Measurements from ENCODE around the gene BATF3. TPM values are rescaled to one million over a fixed set of nuclear protein-coding genes. Genes with fewer than 3 reads are reported as not detected.

Gene BATF3
- total RNA-seq, 1 donor: 0.36 TPM

DNA sequence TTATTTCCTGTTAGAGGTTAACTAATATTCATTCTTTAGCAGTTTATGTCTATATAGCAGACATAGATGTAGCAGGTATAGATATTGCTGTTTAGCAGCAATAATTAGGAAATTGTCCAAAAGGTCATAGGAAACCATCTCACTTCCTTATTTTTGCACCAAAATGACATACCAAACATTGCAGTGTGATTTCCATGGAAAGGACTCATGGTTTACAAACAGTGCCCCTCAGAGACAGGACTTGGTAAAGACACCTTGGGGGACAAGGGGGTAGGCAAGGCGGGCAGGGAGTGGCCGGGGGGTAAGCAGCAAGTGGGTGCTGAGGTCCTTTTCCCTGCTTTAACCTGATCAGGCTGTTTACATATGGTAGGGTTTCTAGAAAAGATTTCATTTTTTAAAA, 30.5 kb downstream of the BATF3 start:
- TF ChIP-seq, protein P1, sequence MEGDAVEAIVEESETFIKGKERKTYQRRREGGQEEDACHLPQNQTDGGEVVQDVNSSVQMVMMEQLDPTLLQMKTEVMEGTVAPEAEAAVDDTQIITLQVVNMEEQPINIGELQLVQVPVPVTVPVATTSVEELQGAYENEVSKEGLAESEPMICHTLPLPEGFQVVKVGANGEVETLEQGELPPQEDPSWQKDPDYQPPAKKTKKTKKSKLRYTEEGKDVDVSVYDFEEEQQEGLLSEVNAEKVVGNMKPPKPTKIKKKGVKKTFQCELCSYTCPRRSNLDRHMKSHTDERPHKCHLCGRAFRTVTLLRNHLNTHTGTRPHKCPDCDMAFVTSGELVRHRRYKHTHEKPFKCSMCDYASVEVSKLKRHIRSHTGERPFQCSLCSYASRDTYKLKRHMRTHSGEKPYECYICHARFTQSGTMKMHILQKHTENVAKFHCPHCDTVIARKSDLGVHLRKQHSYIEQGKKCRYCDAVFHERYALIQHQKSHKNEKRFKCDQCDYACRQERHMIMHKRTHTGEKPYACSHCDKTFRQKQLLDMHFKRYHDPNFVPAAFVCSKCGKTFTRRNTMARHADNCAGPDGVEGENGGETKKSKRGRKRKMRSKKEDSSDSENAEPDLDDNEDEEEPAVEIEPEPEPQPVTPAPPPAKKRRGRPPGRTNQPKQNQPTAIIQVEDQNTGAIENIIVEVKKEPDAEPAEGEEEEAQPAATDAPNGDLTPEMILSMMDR (IDR thresholded peaks at IDR 0.05; ENCODE audit: extremely low read depth, low read depth, low read length): peak; percentile 39
- H3K4me3 ChIP-seq (ENCODE audit: insufficient read depth, low read length): no peak overlapping the region

DNA sequence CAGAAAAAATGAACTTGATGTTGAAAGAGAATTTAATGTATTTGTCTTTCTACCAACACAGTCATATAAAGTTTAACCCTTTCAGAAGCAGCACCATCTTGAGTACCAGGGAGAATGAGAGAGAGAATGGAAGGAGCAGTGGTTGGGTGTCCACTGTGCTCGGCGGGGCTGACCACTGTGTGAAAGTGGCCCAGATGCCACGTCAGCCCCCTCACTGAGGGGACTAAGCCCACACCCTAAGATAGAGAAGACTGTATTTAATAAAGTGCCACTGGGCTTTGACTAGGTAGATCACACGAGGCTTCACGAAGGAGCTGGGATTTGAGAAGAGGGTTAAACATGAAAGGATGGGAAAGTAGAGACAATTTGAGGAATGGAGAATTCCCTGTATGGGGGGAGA, 31.2 kb downstream of the BATF3 start:
- DNase-seq (ENCODE audit: insufficient read length, low spot score, missing footprints): peak; percentile 29
- TF ChIP-seq, protein P1 (IDR thresholded peaks at IDR 0.05; ENCODE audit: extremely low read depth, low read depth, low read length): no peak
- H3K4me3 ChIP-seq (ENCODE audit: insufficient read depth, low read length): peak overlapping the region; percentile 49
- H4K20me1 ChIP-seq (ENCODE audit: insufficient read depth, low read length): no peaks in the 10 kb centered on the region
- peak overlapping the region; percentile 73 for H3K4me2 ChIP-seq (ENCODE audit: insufficient read depth, low read length)
- H3K36me3 ChIP-seq (ENCODE audit: insufficient read depth, low read length): no peaks in the 10 kb centered on the region
- H3K79me2 ChIP-seq (ENCODE audit: insufficient read depth, low read length): no peaks in the 10 kb centered on the region
- H3K27me3 ChIP-seq (ENCODE audit: insufficient read depth, low read length): no peaks in the 10 kb centered on the region
- no peak overlapping the region for H2AFZ ChIP-seq (ENCODE audit: low read length)
- H3K9me3 ChIP-seq (ENCODE audit: low read depth, low read length): no peaks in the 10 kb centered on the region
- H3K27ac ChIP-seq (ENCODE audit: low read depth, low read length): peak overlapping the region; percentile 97
- peaks cover 37% of the 10 kb centered on the region for H3K4me1 ChIP-seq (ENCODE audit: insufficient read depth, low read length)

More for the DNA sequence above, 30.5 kb downstream of the BATF3 start:
- H4K20me1 ChIP-seq (ENCODE audit: insufficient read depth, low read length): no peaks in the 10 kb centered on the region
- peak; percentile 70 for DNase-seq (ENCODE audit: insufficient read length, low spot score, missing footprints)
- H2AFZ ChIP-seq (ENCODE audit: low read length): no peak overlapping the region
- no peak overlapping the region for H3K4me2 ChIP-seq (ENCODE audit: insufficient read depth, low read length)
- H3K27ac ChIP-seq (ENCODE audit: low read depth, low read length): no peak overlapping the region
- H3K4me1 ChIP-seq (ENCODE audit: insufficient read depth, low read length): peaks cover 37% of the 10 kb centered on the region
- H3K79me2 ChIP-seq (ENCODE audit: insufficient read depth, low read length): no peaks in the 10 kb centered on the region
- H3K9me3 ChIP-seq (ENCODE audit: low read depth, low read length): no peaks in the 10 kb centered on the region
- H3K27me3 ChIP-seq (ENCODE audit: insufficient read depth, low read length): no peaks in the 10 kb centered on the region
- no peaks in the 10 kb centered on the region for H3K36me3 ChIP-seq (ENCODE audit: insufficient read depth, low read length)

DNA sequence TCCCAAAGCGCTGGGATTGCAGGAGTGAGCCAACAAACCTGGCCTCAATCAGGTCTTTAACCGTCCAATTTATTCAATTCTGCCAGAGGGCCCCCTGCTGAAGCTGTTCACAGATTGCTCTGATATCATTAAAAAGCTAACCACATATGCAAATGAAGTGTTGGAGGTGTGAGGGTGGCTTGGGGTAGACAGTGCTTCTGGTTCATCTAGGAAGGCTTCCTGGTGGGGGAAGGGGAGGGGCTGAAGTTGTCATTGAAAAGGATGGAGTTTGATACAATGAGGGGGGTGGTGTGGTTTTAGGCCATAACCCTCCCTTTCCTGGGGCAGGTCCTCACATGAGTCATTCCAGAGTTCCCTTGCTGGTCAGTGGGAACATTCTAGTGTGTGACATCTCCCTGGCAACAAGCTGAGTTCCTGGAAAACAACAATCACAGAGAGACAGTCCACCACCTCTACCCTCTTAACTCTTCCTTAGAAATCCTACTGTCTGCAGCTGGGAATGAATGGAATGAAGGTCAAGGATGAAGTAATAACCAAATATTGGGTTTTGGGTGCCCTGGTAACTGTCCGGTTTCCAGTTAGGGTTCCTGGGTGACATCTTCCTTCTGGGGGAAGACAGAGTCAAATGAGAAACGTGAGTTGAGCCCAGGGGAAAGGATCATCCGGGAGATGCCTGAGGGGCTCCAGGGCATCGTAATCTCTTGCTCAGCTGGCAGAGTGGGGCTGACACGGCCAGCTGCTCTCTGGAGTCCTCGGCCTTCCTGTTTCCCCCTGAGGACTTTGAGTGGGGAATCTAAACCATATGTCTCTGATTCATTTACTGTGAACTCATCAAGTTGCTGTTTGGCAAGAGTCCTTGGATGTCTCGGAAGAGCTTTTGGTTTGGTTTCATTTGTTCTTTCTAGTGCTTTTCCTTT, 32.2 kb downstream of the BATF3 start:
- Histone ChIP-seq H3K27ac (ENCODE audit: low read depth, low read length) (peak overlapping the region; percentile 97), H2AFZ (ENCODE audit: low read length) (peak overlapping the region; percentile 43)

More for the DNA sequence above, 32.2 kb downstream of the BATF3 start:
- H3K79me2 ChIP-seq (ENCODE audit: insufficient read depth, low read length): no peaks in the 10 kb centered on the region
- peak; percentile 94 for DNase-seq (ENCODE audit: insufficient read length, low spot score, missing footprints)
- no peaks in the 10 kb centered on the region for H4K20me1 ChIP-seq (ENCODE audit: insufficient read depth, low read length)
- H3K4me3 ChIP-seq (ENCODE audit: insufficient read depth, low read length): peak overlapping the region; percentile 49
- peak overlapping the region; percentile 73 for H3K4me2 ChIP-seq (ENCODE audit: insufficient read depth, low read length)
- H3K9me3 ChIP-seq (ENCODE audit: low read depth, low read length): no peaks in the 10 kb centered on the region
- TF ChIP-seq, protein P1 (IDR thresholded peaks at IDR 0.05; ENCODE audit: extremely low read depth, low read depth, low read length): no peak
- H3K27me3 ChIP-seq (ENCODE audit: insufficient read depth, low read length): no peaks in the 10 kb centered on the region
- peaks cover 37% of the 10 kb centered on the region for H3K4me1 ChIP-seq (ENCODE audit: insufficient read depth, low read length)
- no peaks in the 10 kb centered on the region for H3K36me3 ChIP-seq (ENCODE audit: insufficient read depth, low read length)
